COLO668 (cell line): Measurements from ENCODE around the gene CDH12.
"Not testable (repeated sequence)": the region's sequence is repeated elsewhere in the genome, so short reads cannot be mapped to it uniquely, and the experiment has no call there.

Experiments used
- DNase-seq: peaks from one replicate; lab custom pipeline; 2025; ENCODE audit not compliant: unreplicated experiment; lab: John Stamatoyannopoulos, UW

Gene CDH12

DNA sequence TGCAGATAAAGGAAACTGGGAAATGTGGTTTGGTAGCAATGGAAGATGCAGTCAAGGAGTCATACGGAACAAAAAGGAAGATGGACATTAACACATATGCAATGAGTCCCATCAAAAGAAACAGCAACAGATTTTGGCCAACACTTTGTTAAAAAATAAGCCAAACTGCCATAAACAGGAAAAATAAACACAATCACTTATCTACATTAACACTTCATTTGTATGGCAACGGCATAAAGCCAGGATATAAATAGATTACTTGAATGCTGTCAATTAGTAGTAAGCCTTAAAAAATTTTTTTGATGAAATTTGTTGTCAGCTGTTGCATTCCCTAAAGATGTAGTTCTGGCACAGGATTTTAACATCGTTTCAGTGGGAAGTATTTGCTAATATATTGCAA lies 190.8 kb downstream of the CDH12 start:
- no peak for DNase-seq

- DNase-seq, result no peak
Measured at GRCh38 chr5:22651355-22651754, 201.8 kb downstream of the CDH12 start.

DNA sequence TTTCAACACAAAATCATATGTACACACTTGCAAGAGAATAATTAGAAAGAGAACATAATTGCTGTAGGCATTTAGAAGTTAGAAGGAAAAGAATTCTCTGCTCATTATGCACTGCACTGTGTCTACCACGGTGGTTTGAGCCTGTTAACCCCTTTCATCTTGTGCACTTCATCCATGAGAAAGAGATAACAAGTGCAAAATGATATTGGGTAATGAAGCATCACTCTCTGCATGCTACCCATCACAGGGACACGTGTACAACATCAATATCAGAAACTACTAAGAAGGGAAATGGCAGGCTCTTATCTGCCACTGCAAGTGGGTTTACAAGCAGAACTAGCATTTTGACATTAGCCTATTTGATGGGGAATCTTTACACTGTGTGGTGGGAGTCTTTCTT lies 202.6 kb downstream of the CDH12 start:
- DNase-seq, result no peak

- no peak for DNase-seq
Measured at GRCh38 chr5:22649074-22649473, 204.1 kb downstream of the CDH12 start.

- DNase-seq, result no peak
Measured at GRCh38 chr5:22644859-22645258, 208.3 kb downstream of the CDH12 start.

DNA sequence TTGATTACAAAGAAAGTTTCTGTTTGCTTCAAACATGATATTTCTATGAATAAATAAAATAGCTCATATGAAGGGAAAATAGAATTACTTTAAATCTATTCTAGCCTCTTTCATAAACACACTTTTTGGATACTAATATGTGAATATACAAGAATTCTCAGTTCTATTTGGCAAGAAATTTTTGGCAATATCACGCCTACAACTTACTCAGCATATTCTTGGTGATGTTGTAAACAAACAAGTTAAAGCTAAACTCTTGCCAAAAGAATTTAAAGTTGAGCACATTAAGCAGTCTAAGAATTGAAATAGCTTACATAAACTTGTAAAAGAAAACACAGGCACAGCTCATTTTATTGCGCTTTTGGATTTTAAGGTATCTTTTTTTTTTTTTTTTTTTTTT lies 209.8 kb downstream of the CDH12 start:
- DNase-seq, result no peak

DNA sequence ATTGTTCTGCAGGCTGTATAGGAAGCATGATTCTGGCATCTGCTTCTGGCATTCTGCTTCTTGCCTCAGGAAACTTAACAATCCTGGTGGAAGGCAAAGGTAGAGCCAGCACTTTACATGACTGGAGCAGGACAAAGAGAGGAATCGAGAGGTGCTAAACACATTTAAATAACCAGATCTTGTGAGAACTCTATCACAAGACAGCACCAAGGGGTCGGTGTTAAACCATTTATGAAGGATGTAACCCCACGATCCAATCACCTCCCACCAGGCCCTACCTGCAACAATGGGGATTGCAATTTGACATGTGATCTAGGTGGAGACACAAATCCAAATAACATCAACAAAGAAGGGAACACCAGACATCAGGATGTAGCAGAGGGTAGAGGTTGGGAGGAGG lies 221.5 kb downstream of the CDH12 start:
- DNase-seq, result no peak

DNA sequence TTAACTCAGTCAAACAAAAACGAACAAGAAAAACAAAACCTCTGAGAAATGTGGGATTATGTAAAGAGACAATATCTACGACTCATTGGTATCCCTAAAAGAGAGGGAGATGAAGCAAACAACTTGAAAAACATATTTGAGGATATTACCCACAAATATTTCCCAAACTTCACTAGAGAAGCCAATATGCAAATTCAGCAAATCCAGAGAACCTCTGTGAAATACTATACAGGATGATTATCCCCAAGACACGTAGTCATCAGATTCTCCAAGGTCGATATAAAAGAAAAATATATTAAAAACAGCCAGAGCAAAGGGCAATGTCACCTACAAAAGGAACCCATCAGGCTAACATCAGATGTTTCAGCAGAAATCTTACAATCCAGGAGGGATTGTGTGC lies 226.1 kb downstream of the CDH12 start:
- DNase-seq, result no peak

DNA sequence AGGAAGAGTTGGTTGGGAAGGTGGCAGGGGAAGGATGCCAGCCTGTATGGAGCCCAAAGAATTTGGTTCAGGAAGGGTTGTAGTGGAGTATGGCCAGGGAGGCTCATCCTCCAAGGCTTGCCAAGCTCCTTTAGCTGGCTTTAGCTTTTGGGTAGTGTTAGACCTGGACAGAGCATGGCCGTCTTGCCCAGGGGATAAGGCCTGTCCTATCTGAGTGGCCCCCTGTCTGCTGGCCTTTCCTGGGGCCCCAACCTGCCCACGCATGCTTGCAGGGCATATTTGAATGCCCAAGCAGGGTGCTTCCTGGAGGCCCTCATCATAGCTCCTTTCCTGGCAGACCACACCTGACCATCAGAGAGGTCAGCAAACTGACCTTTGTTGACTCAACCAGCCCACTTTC lies 227.7 kb downstream of the CDH12 start:
- no peak for DNase-seq

DNA sequence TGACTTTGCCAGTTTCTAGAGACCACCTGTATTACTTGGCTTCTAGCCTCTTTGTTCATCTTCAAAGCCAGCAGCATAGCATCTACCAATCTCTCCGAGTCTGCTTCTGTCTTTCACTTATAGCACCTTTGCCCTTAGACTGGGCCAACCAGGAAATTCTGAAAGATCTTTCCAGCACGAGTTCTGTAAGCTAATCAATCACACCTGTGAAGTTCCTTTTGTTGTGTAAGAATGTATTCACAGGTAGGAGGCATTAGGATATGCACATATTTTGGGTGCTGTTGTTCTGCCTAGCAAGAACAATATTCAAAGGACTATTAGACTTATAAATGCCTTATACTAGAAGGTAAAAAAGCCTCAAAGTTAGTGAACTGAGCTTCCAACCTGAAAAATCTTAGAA lies 232.1 kb downstream of the CDH12 start:
- no peak for DNase-seq

GRCh38 chr5:22615964-22616363 lies 237.2 kb downstream of the CDH12 start:
- DNase-seq, result no peak

DNA sequence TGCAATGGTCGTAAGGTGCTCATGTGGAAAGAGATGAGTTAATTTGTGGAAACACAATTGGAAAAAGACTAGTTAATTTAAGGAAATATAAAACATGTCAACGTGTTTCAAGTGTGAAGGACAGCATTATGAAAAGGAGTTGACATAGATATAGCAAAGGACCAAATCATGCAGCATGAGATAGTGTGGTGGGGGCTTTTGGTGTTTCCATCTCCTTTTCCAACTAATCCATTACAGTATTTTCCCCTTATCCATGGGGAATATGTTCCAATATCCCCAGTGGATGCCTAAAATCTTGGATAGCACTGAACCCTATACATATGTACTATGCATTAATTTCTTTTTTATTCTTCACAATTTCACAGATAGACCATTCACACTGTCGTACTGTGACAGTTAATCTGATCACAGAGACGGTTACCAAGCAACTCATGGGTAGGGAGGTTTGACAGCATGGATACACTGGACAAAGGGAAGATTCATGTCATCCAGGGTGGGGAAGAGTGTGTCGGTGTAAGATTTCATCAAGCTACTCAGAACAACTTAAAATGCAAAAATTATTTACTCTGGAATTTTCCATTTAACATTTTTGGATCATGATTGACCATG lies 238.6 kb downstream of the CDH12 start:
- no peak for DNase-seq

GRCh38 chr5:22612928-22613327 lies 240.2 kb downstream of the CDH12 start:
- DNase-seq, result no peak

DNA sequence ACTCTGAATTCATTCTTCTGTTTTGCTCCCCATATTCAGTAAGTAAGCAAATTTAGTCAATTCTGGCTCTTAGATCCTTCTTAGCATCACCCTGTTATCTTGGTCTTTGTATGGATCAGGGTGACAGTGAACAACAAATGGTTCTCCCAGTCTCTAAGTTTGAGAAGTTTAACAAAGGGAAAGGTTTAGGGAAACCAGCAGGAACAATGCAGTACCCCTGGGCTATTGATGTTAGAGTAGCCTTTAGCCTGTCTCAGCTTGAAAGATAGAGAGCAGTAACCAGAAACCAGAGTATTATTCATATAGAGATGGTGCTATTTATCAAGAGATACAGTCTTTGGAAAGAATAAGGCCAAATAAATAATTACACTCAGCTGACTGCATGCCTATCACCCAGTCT lies 241.8 kb downstream of the CDH12 start:
- DNase-seq, result no peak

DNA sequence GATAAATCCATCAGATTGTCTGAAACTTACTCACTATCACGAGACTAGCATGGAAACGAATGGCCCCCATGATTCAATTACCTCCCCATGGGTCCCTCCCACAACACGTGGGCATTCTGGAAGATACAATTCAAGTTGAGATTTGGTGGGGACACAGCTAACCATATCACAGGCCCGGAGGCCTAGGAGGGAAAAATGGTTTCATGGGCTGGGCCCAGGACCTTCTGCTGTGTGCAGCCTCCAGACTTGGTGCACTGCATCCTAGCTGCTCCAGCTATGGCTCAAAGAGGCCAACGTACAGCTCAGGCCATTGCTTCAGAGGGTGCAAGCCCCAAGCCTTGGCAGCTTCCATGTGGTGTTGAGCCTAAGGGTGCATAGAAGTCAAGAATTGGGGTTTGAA lies 245.6 kb downstream of the CDH12 start:
- DNase-seq, result not testable (repeated sequence)

DNA sequence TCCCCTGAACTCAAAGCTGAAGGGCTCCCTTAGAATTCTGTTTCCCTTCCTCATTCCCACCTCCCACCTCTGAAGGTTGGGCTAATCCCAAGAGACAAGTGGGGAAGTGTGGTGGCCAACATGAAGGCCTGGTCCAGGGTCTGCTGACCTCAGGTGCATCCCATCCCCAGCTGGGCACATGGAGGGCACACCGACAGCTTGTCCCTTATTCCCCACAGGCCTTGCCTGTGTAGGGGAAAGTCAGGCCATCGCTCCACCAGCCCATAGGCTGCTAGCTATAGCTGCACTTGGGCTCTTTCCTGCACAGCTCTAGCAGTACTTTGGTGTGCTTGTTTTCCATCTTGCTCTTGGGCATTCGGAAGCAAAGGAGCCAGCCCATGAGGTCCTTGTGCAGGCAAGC lies 247.7 kb downstream of the CDH12 start:
- DNase-seq, result no peak

DNA sequence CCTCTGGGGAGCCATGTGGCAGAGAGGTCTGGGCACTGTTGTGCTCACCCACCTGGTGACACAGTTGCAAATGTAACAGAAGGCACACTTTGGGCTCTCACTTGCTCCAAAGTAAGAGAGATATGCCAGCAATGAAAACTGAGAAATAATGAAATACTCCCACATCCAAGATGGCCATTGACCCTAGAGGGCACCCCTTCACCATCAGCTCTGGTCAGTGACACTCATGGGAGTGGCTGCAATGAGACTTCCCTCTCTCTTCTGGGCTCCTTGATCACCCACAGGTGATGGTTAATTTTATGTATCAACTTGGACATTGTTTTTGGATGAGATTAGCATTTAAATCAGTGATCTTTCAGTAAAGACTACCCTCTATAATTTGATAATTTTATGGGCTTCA lies 248.4 kb downstream of the CDH12 start:
- no peak for DNase-seq

GRCh38 chr5:22598796-22599195 lies 254.3 kb downstream of the CDH12 start:
- no peak for DNase-seq

- no peak for DNase-seq
Measured at GRCh38 chr5:22596404-22596970, 256.7 kb downstream of the CDH12 start.

- DNase-seq, result no peak
Measured at GRCh38 chr5:22594491-22594890, 258.7 kb downstream of the CDH12 start.

- DNase-seq, result no peak
Measured at GRCh38 chr5:22593592-22593991, 259.6 kb downstream of the CDH12 start.

GRCh38 chr5:22591461-22591860 lies 261.7 kb downstream of the CDH12 start:
- DNase-seq, result no peak

DNA sequence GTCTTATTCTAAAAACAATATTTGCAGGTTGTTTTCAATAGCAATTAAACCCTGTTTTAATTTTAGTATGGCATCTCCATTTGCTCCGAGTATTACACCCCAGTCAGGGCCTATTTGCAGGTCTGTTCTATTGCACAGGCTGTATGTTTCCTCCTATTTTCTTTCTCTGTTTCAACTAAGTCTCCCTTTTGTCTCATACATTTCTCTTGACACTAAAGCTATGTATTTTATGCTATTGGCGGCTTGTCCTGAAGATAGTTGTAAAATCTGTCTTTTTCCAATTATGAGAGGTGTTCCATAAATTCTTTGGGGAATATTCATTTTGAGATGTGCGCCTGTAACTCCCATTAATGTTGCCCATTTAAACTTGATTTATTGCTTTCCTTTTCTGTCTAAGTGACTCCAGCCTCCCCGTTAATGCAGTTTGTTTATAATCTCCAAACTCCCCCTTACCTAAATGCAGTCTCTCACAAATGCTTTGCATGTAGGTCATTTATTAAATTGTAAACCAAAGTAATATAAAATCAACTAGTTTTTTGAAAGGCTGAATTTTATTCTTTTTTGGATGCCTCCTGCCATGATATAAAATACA lies 262.4 kb downstream of the CDH12 start:
- DNase-seq, result no peak
